Chondrocyte (in vitro differentiated cells): ENCODE data around the gene ZBTB7A. TPM values are rescaled to one million over a fixed set of nuclear protein-coding genes. Genes with fewer than 3 reads are reported as not detected.

Experiments
- DNase-seq: peaks from one replicate; pipeline ENCODE4 v3.0.0; 2021; ENCODE audit warnings: mixed read lengths, low spot score
- H3K27ac Mint-ChIP-seq: one replicate; pipeline ENCODE4 v1.8.0; 2021; ENCODE audit warnings: mild to moderate bottlenecking, moderate library complexity, mixed read lengths; ENCODE audit not compliant: unreplicated experiment
- H3K27me3 Mint-ChIP-seq: 2 replicates; pipeline ENCODE4 v1.8.0; 2021; ENCODE audit warnings: low read depth, mixed read lengths
- H3K36me3 Mint-ChIP-seq: 2 replicates; pipeline ENCODE4 v1.8.0; 2021; ENCODE audit warnings: low read depth, mixed read lengths
- H3K4me1 Mint-ChIP-seq: 2 replicates; pipeline ENCODE4 v1.8.0; 2021; ENCODE audit warnings: low read depth, mild to moderate bottlenecking, mixed read lengths
- H3K4me3 Mint-ChIP-seq: one replicate; pipeline ENCODE4 v1.8.0; 2021; ENCODE audit warnings: mild to moderate bottlenecking, moderate library complexity, mixed read lengths; ENCODE audit not compliant: unreplicated experiment
- H3K9me3 Mint-ChIP-seq: 2 replicates; pipeline ENCODE4 v1.8.0; 2021; ENCODE audit warnings: low read depth, mixed read lengths
- CTCF ChIP-seq: fragments of 200-600 bp; sonication (generic); IDR thresholded peaks from 2 replicates; pipeline ENCODE4 v1.5.0; 2021; ENCODE audit warnings: antibody characterized with exemption, mild to moderate bottlenecking, moderate library complexity
- total RNA-seq: library from RNA; stranded (reverse); gene quantifications from 3 replicates; pipeline ENCODE4 v1.2.1, GENCODE V29; 2021

Gene ZBTB7A
- total RNA-seq, 1 donor from 2014 or later = 29.5 TPM

- no peak for TF ChIP-seq CTCF
- no peak overlapping the region for H3K4me3 Mint-ChIP-seq
- no peak for DNase-seq
- no peak overlapping the region for H3K27ac Mint-ChIP-seq
- no peaks in the 10 kb centered on the region for H3K9me3 Mint-ChIP-seq
- H3K27me3 Mint-ChIP-seq = no peaks in the 10 kb centered on the region
- H3K36me3 Mint-ChIP-seq = peaks cover 4% of the 10 kb centered on the region
- H3K4me1 Mint-ChIP-seq = no peaks in the 10 kb centered on the region
These were observed 31.1 kb downstream of the ZBTB7A start for GRCh38 chr19:4035582-4035981.

GRCh38 chr19:4035018-4035566 lies 31.6 kb downstream of the ZBTB7A start:
- Mint-ChIP-seq H3K27ac (no peak overlapping the region), H3K4me1 (no peaks in the 10 kb centered on the region), H3K4me3 (no peak overlapping the region), H3K36me3 (peaks cover 2% of the 10 kb centered on the region), H3K9me3 (no peaks in the 10 kb centered on the region), H3K27me3 (no peaks in the 10 kb centered on the region)
- no peak for TF ChIP-seq CTCF
- DNase-seq = no peak

GRCh38 chr19:4034048-4035017 lies 32.4 kb downstream of the ZBTB7A start:
- no peak for TF ChIP-seq CTCF
- DNase-seq = no peak
- Mint-ChIP-seq H3K27ac (no peak overlapping the region), H3K4me1 (no peaks in the 10 kb centered on the region), H3K9me3 (no peaks in the 10 kb centered on the region), H3K36me3 (peaks cover 3% of the 10 kb centered on the region), H3K27me3 (no peaks in the 10 kb centered on the region), H3K4me3 (no peak overlapping the region)

- no peak for DNase-seq
- Mint-ChIP-seq H3K27ac (no peak overlapping the region), H3K36me3 (peaks cover 3% of the 10 kb centered on the region), H3K27me3 (no peaks in the 10 kb centered on the region), H3K9me3 (no peaks in the 10 kb centered on the region), H3K4me1 (no peaks in the 10 kb centered on the region), H3K4me3 (no peak overlapping the region)
- TF ChIP-seq CTCF = no peak
These were observed 33.4 kb downstream of the ZBTB7A start for GRCh38 chr19:4033028-4033956.

- Mint-ChIP-seq H3K9me3 (no peaks in the 10 kb centered on the region), H3K27ac (no peak overlapping the region), H3K4me1 (no peaks in the 10 kb centered on the region), H3K4me3 (no peak overlapping the region), H3K27me3 (no peaks in the 10 kb centered on the region), H3K36me3 (peaks cover 1% of the 10 kb centered on the region)
- no peak for DNase-seq
- TF ChIP-seq CTCF = no peak
These were observed 34.3 kb downstream of the ZBTB7A start for GRCh38 chr19:4032436-4032835.
